Fibroblast of lung (primary cell): ENCODE measurements around the gene SLC9A5. TPM values are rescaled to one million over a fixed set of nuclear protein-coding genes. Genes with fewer than 3 reads are reported as not detected.

Experiments used
- DNase-seq, 2 donors: peaks; one replicate each; pipeline versions ENCODE4 v3.0.0 to v3.0.0-alpha.2; 2010; ENCODE audit warnings: low read depth in 2 of 2
- H2AFZ ChIP-seq: 2 replicates; pipeline ENCODE4 v1.5.1; 2012; ENCODE audit warnings: low read length, control low read depth, inconsistent platforms
- H3K27ac ChIP-seq: 2 replicates; pipeline ENCODE4 v1.5.1; 2011; ENCODE audit warnings: low read length, control low read depth; ENCODE audit not compliant: insufficient read depth
- H3K27me3 ChIP-seq: 2 replicates; pipeline ENCODE4 v1.5.1; 2011; ENCODE audit warnings: mild to moderate bottlenecking, low read length; ENCODE audit not compliant: control insufficient read depth, insufficient read depth
- H3K36me3 ChIP-seq: 2 replicates; pipeline ENCODE4 v1.5.1; 2011; ENCODE audit warnings: low read length; ENCODE audit not compliant: control insufficient read depth, insufficient read depth
- H3K4me1 ChIP-seq: 2 replicates; pipeline ENCODE4 v1.5.1; 2011; ENCODE audit warnings: low read length; ENCODE audit not compliant: control insufficient read depth, insufficient read depth; ENCODE audit errors: extremely low read depth
- H3K4me2 ChIP-seq: 2 replicates; pipeline ENCODE4 v1.5.1; 2011; ENCODE audit warnings: low read length, control low read depth; ENCODE audit not compliant: insufficient read depth; ENCODE audit errors: extremely low read depth
- H3K4me3 ChIP-seq, 4 experiments: fragments of 200-600 bp in 1 of 4; sonication (generic) in 1 of 4; replicated peaks in 1 of 4; 2 replicates each; pipeline ENCODE4 v1.5.1; 2011 to 2016; ENCODE audit warnings: low read length in 4 of 4, low read depth in 3 of 4, mild to moderate bottlenecking in 3 of 4, control low read depth in 2 of 4, inconsistent platforms in 1 of 4, mixed read lengths in 1 of 4; ENCODE audit not compliant: insufficient read depth in 1 of 4; ENCODE audit errors: control extremely low read depth in 1 of 4
- H3K79me2 ChIP-seq: 2 replicates; pipeline ENCODE4 v1.5.1; 2012; ENCODE audit warnings: mild to moderate bottlenecking, low read length, inconsistent platforms; ENCODE audit not compliant: control insufficient read depth, insufficient read depth
- H3K9ac ChIP-seq: 2 replicates; pipeline ENCODE4 v1.5.1; 2011; ENCODE audit warnings: mild to moderate bottlenecking, low read length, control low read depth; ENCODE audit not compliant: insufficient read depth
- H3K9me3 ChIP-seq: 2 replicates; pipeline ENCODE4 v1.5.1; 2012; ENCODE audit warnings: low read depth, low read length; ENCODE audit not compliant: control insufficient read depth, insufficient read depth
- H4K20me1 ChIP-seq: 2 replicates; pipeline ENCODE4 v1.5.1; 2011; ENCODE audit warnings: low read length; ENCODE audit not compliant: control insufficient read depth, insufficient read depth; ENCODE audit errors: extremely low read depth
- CTCF ChIP-seq, 2 donors: IDR thresholded peaks in 1 of 2; conservative IDR thresholded peaks in 1 of 2; 1 replicate in 1 of 2; 2 replicates in 1 of 2; pipeline ENCODE4 v1.5.1; 2011 to 2012; ENCODE audit warnings: low read length in 2 of 2, control low read depth in 1 of 2, inconsistent platforms in 1 of 2, low read depth in 1 of 2, mild to moderate bottlenecking in 1 of 2
- EZH2 ChIP-seq: IDR thresholded peaks from 2 replicates; pipeline ENCODE4 v1.5.1; 2012; ENCODE audit warnings: low read length, control low read depth, mild to moderate bottlenecking; ENCODE audit errors: missing control alignments
- polyA plus RNA-seq, 2 donors: library from polyadenylated mRNA; depleted of rRNA in 1 of 2; stranded (reverse) in 1 of 2; unstranded in 1 of 2; fragments of >200 nt; gene quantifications; 2 replicates each; pipeline ENCODE4 v1.2.1, GENCODE V29; 2011 to 2012; ENCODE audit warnings: missing spikeins in 1 of 2
- total RNA-seq: library from RNA; depleted of rRNA; stranded (reverse); fragments of >200 nt; gene quantifications from 2 replicates; pipeline ENCODE4 v1.2.1, GENCODE V29; 2014

SLC9A5 gene
- total and polyA plus RNA-seq, 2 donors (not counting 1 experiment from before 2014, with no cell fraction given): 2.0 to 2.3 TPM

GRCh38 chr16:67206838-67207248 lies 41.9 kb upstream of the SLC9A5 start:
- Histone ChIP-seq H2AFZ (no peak overlapping the region), H3K4me2 (no peak overlapping the region), H4K20me1 (no peaks in the 10 kb centered on the region), H3K79me2 (no peaks in the 10 kb centered on the region), H3K4me3 (no peak overlapping the region), H3K36me3 (peaks cover 16% of the 10 kb centered on the region), H3K4me1 (peaks cover 12% of the 10 kb centered on the region), H3K9ac (no peak overlapping the region), H3K27ac (no peak overlapping the region), H3K9me3 (no peaks in the 10 kb centered on the region), H3K27me3 (no peaks in the 10 kb centered on the region)
- DNase-seq: no peak
- TF ChIP-seq CTCF (conservative IDR thresholded peaks at IDR 0.05 in 1 of 2, IDR thresholded peaks at IDR 0.05 in 1 of 2; ENCODE audit: low read depth in 1 of 2, low read length in 2 of 2) (no peak), EZH2 (no peak)

GRCh38 chr16:67207249-67208091 lies 41.3 kb upstream of the SLC9A5 start:
- Histone ChIP-seq H2AFZ (no peak overlapping the region), H3K36me3 (peaks cover 11% of the 10 kb centered on the region), H3K27me3 (no peaks in the 10 kb centered on the region), H3K79me2 (no peaks in the 10 kb centered on the region), H3K4me3 (no peak overlapping the region), H3K27ac (no peak overlapping the region), H4K20me1 (no peaks in the 10 kb centered on the region), H3K4me2 (no peak overlapping the region), H3K9ac (no peak overlapping the region), H3K9me3 (no peaks in the 10 kb centered on the region), H3K4me1 (peaks cover 12% of the 10 kb centered on the region)
- TF ChIP-seq CTCF (conservative IDR thresholded peaks at IDR 0.05 in 1 of 2, IDR thresholded peaks at IDR 0.05 in 1 of 2; ENCODE audit: low read depth in 1 of 2, low read length in 2 of 2) (no peak), EZH2 (no peak)
- DNase-seq: peak; percentile 24 to 40

GRCh38 chr16:67208154-67208896 lies 40.5 kb upstream of the SLC9A5 start:
- Histone ChIP-seq H3K27me3 (no peaks in the 10 kb centered on the region), H3K79me2 (no peaks in the 10 kb centered on the region), H4K20me1 (no peaks in the 10 kb centered on the region), H3K27ac (no peak overlapping the region), H3K4me3 (no peak overlapping the region), H2AFZ (no peak overlapping the region), H3K9me3 (no peaks in the 10 kb centered on the region), H3K4me1 (peaks cover 12% of the 10 kb centered on the region), H3K4me2 (no peak overlapping the region), H3K36me3 (peaks cover 7% of the 10 kb centered on the region), H3K9ac (no peak overlapping the region)
- TF ChIP-seq EZH2: no peak
- DNase-seq: no peak
